Measurements from ENCODE around the gene CASP2. TPM values are rescaled to one million over a fixed set of nuclear protein-coding genes. Genes with fewer than 3 reads are reported as not detected.
"Not testable (repeated sequence)": the region's sequence is repeated elsewhere in the genome, so short reads cannot be mapped to it uniquely, and the experiment has no call there.

Gene CASP2
- total RNA-seq, 1 donor from 2014 or later = 55.3 TPM

DNA sequence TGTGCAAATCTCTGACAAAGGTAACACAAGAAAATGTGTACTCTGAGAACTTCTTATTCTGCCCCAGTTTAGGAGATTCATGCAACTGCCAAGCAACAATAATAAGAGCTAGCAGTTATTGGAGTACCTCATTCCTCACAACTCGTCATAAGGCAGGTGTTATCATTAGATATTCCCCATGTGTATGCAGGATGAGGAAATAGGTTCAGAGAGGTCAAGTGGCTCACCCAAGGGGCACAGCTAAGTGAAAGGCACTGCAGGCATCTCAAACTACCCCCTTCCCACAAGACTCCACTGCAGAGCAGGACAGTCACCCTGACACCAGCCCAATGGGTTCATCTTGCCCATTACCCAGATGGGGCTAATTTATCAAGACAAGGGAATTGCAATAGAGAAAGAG lies 26.2 kb upstream of the CASP2 start:
- Mint-ChIP-seq H3K27ac (ENCODE audit: unreplicated experiment) (peak overlapping the region; percentile 36), H3K27me3 (ENCODE audit: unreplicated experiment) (peaks cover 2% of the 10 kb centered on the region), H3K36me3 (ENCODE audit: low read depth, unreplicated experiment) (peaks cover 8% of the 10 kb centered on the region), H3K9me3 (ENCODE audit: unreplicated experiment) (no peaks in the 10 kb centered on the region), H3K4me1 (ENCODE audit: unreplicated experiment) (peaks cover 13% of the 10 kb centered on the region), H3K4me3 (ENCODE audit: unreplicated experiment) (no peak overlapping the region)
- no peak for DNase-seq (ENCODE audit: low spot score)
- TF ChIP-seq, protein P1, sequence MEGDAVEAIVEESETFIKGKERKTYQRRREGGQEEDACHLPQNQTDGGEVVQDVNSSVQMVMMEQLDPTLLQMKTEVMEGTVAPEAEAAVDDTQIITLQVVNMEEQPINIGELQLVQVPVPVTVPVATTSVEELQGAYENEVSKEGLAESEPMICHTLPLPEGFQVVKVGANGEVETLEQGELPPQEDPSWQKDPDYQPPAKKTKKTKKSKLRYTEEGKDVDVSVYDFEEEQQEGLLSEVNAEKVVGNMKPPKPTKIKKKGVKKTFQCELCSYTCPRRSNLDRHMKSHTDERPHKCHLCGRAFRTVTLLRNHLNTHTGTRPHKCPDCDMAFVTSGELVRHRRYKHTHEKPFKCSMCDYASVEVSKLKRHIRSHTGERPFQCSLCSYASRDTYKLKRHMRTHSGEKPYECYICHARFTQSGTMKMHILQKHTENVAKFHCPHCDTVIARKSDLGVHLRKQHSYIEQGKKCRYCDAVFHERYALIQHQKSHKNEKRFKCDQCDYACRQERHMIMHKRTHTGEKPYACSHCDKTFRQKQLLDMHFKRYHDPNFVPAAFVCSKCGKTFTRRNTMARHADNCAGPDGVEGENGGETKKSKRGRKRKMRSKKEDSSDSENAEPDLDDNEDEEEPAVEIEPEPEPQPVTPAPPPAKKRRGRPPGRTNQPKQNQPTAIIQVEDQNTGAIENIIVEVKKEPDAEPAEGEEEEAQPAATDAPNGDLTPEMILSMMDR (IDR thresholded peaks at IDR 0.05; ENCODE audit: unreplicated experiment) = no peak

DNA sequence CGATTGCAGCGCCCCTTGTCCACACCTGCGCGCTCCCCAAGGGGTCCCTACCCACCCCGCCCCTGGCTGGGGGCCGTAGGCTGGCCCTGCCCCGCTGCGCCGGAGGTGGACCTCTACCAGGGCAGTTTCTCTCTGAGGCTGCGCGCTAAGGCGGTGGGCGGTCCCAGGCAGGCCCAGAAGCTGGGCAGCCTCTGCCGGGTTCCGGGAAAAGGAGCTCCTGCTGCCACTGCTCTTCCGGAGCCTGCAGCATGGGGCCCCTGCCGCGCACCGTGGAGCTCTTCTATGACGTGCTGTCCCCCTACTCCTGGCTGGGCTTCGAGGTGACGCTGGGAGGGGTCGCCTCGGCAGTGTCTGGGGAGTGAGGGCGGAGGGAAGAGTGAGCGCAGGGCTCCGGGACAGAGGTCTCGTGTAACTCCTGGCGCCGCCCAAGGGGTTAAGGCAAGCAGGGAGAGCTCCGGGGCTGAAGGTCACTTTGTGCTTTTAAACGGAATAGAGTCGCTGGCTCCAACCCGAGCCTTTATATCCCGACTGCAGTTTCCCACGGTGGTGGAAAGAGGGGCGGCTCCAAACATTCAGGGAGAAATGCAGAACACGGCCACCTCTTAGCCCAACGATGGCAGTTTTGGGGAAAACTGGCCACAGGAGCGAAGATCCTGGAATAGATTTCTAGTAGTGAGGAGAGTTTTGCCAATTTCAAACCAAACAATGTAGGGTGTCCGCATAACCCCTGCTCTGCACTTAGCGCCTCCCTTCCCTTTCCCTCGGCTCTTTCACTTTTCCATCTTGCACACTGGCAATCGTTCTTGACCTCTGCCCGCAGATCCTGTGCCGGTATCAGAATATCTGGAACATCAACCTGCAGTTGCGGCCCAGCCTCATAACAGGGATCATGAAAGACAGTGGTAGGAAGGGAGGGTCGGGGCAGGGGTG lies 24.6 kb upstream of the CASP2 start, which contains the start of gene GSTK1:
Gene GSTK1, plus strand, starts transcription at position 176 of the 930 bp plus-strand sequence. Its CDS starts 73 bp downstream, at position 249.
- no peak within 1 kb of the TSS for H3K27ac Mint-ChIP-seq (ENCODE audit: unreplicated experiment)
- TF ChIP-seq, protein P1 (IDR thresholded peaks at IDR 0.05; ENCODE audit: unreplicated experiment) = no peak
- peak; percentile 67 for DNase-seq (ENCODE audit: low spot score)
- no peaks in the 10 kb centered on the region for H3K9me3 Mint-ChIP-seq (ENCODE audit: unreplicated experiment)
- H3K4me3 Mint-ChIP-seq (ENCODE audit: unreplicated experiment) = peak within 1 kb of the TSS; percentile 90
- peaks cover 10% of the 10 kb centered on the region for H3K36me3 Mint-ChIP-seq (ENCODE audit: low read depth, unreplicated experiment)
- peaks cover 13% of the 10 kb centered on the region for H3K4me1 Mint-ChIP-seq (ENCODE audit: unreplicated experiment)
- H3K27me3 Mint-ChIP-seq (ENCODE audit: unreplicated experiment) = peaks cover 2% of the 10 kb centered on the region

DNA sequence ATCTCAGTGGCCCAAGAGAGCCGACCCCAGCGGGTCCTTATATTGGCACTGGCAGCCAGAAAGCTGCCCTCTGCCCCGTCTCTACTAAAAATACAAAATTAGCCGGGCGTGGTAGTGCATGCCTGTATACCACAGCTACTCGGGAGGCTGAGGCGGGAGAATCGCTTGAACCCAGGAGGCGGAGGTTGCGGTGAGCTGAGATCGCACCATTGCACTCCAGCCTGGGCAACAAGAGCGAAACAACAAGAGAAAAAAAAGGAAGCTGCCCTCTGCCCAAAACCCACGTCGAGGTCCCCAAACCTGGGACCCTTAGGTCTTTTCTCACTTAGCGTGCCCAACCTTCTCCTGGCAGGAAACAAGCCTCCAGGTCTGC lies 24.0 kb upstream of the CASP2 start:
- peaks cover 13% of the 10 kb centered on the region for H3K4me1 Mint-ChIP-seq (ENCODE audit: unreplicated experiment)
- H3K36me3 Mint-ChIP-seq (ENCODE audit: low read depth, unreplicated experiment) = peaks cover 16% of the 10 kb centered on the region
- peak overlapping the region; percentile 90 for H3K4me3 Mint-ChIP-seq (ENCODE audit: unreplicated experiment)
- DNase-seq (ENCODE audit: low spot score); H3K9me3 Mint-ChIP-seq (ENCODE audit: unreplicated experiment); H3K27me3 Mint-ChIP-seq (ENCODE audit: unreplicated experiment); H3K27ac Mint-ChIP-seq (ENCODE audit: unreplicated experiment): not testable (repeated sequence)

DNA sequence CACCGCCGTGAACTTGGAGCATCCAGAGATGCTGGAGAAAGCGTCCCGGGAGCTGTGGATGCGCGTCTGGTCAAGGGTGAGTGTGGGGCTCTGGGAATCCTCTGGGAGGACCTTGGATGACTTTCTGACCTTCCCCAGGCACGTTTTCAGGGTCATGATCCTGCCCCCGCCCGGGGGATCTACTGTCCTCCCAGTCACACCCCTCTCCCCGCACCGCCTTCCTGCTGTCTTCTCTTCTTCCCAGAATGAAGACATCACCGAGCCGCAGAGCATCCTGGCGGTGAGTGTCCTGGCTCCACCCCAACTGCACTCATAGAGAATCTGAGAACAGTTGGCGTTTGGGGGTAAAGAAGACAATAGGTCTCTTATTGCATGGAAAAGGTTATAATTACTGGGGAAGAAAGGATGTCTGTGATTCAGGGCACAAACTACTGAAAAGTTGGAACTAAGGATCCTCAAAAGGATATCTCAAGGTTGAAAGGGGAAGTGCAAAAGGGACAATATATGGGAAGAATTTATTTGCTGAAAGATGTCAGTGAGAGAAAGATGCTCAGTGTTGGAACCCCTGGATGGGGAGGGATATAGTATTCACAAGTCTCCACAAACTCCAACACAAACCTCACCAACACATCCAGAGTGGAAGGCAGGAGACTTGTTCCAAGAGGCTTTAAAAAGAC lies 23.0 kb upstream of the CASP2 start:
- Mint-ChIP-seq H3K36me3 (ENCODE audit: low read depth, unreplicated experiment) (peaks cover 23% of the 10 kb centered on the region), H3K27me3 (ENCODE audit: unreplicated experiment) (peaks cover 2% of the 10 kb centered on the region), H3K4me3 (ENCODE audit: unreplicated experiment) (no peak overlapping the region), H3K4me1 (ENCODE audit: unreplicated experiment) (peaks cover 13% of the 10 kb centered on the region), H3K9me3 (ENCODE audit: unreplicated experiment) (no peaks in the 10 kb centered on the region), H3K27ac (ENCODE audit: unreplicated experiment) (no peak overlapping the region)
- DNase-seq (ENCODE audit: low spot score) = no peak
- TF ChIP-seq, protein P1 (IDR thresholded peaks at IDR 0.05; ENCODE audit: unreplicated experiment) = no peak

DNA sequence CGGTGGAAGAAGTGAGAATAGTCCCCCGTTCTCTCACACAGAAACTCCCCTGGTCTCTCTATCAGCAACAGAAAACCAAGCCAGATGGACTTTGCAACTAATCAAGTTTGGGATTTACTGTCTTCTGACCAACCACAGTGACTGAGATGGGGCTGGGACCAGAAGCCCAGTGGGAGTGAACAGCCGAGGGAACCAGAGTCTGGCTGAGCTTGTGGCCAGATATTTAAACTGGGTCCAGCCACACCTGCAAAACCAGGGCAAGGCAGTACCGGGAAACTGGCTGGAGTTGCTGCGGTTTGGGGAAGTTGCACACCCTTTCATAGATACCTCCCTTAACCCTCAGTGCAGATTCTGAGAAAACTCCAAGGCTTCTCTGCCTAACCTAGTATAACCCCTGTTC lies 18.9 kb upstream of the CASP2 start:
- TF ChIP-seq, protein P1 (IDR thresholded peaks at IDR 0.05; ENCODE audit: unreplicated experiment) = no peak
- Mint-ChIP-seq H3K27me3 (ENCODE audit: unreplicated experiment) (peaks cover 2% of the 10 kb centered on the region), H3K4me3 (ENCODE audit: unreplicated experiment) (no peak overlapping the region), H3K36me3 (ENCODE audit: low read depth, unreplicated experiment) (peaks cover 23% of the 10 kb centered on the region), H3K9me3 (ENCODE audit: unreplicated experiment) (no peaks in the 10 kb centered on the region), H3K4me1 (ENCODE audit: unreplicated experiment) (peaks cover 7% of the 10 kb centered on the region), H3K27ac (ENCODE audit: unreplicated experiment) (no peak overlapping the region)
- DNase-seq (ENCODE audit: low spot score) = no peak

Measured in endothelial cell (in vitro differentiated cells).